H1 (cell line): ENCODE measurements around the gene MKLN1.

Experiments used
- CTCF ChIP-seq, 3 experiments: IDR thresholded peaks; 1 replicate in 2 of 3; 2 replicates in 1 of 3; pipeline versions ENCODE4 v1.5.1 to v1.6.1; 2011; ENCODE audit warnings: low read length in 3 of 3, mild to moderate bottlenecking in 3 of 3, inconsistent platforms in 2 of 3, low read depth in 1 of 3, moderate library complexity in 1 of 3; ENCODE audit not compliant: insufficient read depth in 1 of 3; ENCODE audit errors: control extremely low read depth in 1 of 3
- EP300 ChIP-seq, 2 experiments: IDR thresholded peaks; 1 replicate in 1 of 2; 2 replicates in 1 of 2; pipeline ENCODE4 v1.6.1; 2011 to 2012; ENCODE audit warnings: low read depth in 2 of 2, low read length in 2 of 2, mild to moderate bottlenecking in 2 of 2, borderline replicate concordance in 1 of 2, inconsistent platforms in 1 of 2, moderate library complexity in 1 of 2
- GABPA ChIP-seq: IDR thresholded peaks from 2 replicates; pipeline ENCODE4 v1.6.1; 2011; ENCODE audit warnings: mild to moderate bottlenecking, low read length, moderate library complexity, borderline replicate concordance; ENCODE audit not compliant: insufficient read depth
- KDM1A ChIP-seq: fragments of 200-600, 300-600 bp; sonication (generic); IDR thresholded peaks from 2 replicates; pipeline ENCODE4 v1.7.1; 2016; ENCODE audit warnings: mild to moderate bottlenecking, low read length, borderline replicate concordance
- POLR2A ChIP-seq, 2 experiments: IDR thresholded peaks; 1 replicate in 1 of 2; 2 replicates in 1 of 2; pipeline ENCODE4 v1.6.1; 2011; ENCODE audit warnings: low read depth in 2 of 2, low read length in 2 of 2, mild to moderate bottlenecking in 2 of 2; ENCODE audit errors: control extremely low read depth in 1 of 2
- POLR2AphosphoS5 ChIP-seq: IDR thresholded peaks from 2 replicates; pipeline ENCODE4 v1.6.1; 2011; ENCODE audit warnings: low read depth, low read length
- SIN3A ChIP-seq, 2 experiments: IDR thresholded peaks in 1 of 2; conservative IDR thresholded peaks in 1 of 2; 2 replicates each; pipeline ENCODE4 v1.6.1; 2011 to 2012; ENCODE audit warnings: low read length in 2 of 2, improper control_type of control experiment in 1 of 2, low read depth in 1 of 2, mild to moderate bottlenecking in 1 of 2
- SRF ChIP-seq: IDR thresholded peaks from 2 replicates; pipeline ENCODE4 v1.6.1; 2011; ENCODE audit warnings: mild to moderate bottlenecking, low read depth, low read length, moderate library complexity

GRCh38 chr7:131403322-131403721, 75.6 kb downstream of the MKLN1 start:
- TF ChIP-seq POLR2A (IDR thresholded peaks at IDR 0.05; ENCODE audit: control extremely low read depth in 1 of 2, low read depth in 2 of 2, low read length in 2 of 2), result no peak
- TF ChIP-seq CTCF (IDR thresholded peaks at IDR 0.05; ENCODE audit: control extremely low read depth in 1 of 3, insufficient read depth in 1 of 3, low read depth in 1 of 3, low read length in 3 of 3), result no peak
- no peak for TF ChIP-seq EP300 (IDR thresholded peaks at IDR 0.05; ENCODE audit: borderline replicate concordance in 1 of 2, low read depth in 2 of 2, low read length in 2 of 2)
- TF ChIP-seq GABPA, result no peak
- no peak for TF ChIP-seq KDM1A
- no peak for TF ChIP-seq SRF
- no peak for TF ChIP-seq POLR2AphosphoS5
- TF ChIP-seq SIN3A (conservative IDR thresholded peaks at IDR 0.05 in 1 of 2, IDR thresholded peaks at IDR 0.05 in 1 of 2; ENCODE audit: low read depth in 1 of 2, low read length in 2 of 2), result no peak
